ENCODE data around the gene HPS4.

Gene HPS4

DNA sequence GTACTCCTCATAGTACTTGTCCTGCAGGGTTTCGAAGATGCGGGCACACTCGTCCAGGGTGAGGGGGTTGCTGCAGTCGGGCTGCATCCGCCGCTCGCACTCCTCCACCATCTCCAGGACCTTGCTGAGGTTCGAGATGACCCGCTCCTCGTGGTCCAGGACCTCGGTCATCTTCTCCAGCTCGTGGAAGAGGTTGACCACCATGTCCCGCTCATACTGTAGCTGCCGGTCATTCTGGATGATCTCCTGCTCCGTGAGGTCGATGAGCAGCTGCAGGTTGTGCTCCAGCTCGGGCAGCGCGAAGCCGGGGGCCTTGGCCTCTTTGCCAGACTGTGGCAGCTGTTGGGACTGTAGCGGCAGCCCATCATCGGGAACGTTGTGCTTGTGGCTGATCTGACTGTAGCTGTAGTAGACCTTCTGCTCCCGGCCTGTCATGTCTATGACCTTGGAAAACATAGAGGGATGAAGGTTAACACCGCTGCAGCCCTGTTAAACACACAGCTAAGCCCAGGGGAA, 15.7 kb upstream of the HPS4 start:
- DNase-seq (ENCODE audit: low read depth in 1 of 2, low spot score in 1 of 2) = no peak

DNA sequence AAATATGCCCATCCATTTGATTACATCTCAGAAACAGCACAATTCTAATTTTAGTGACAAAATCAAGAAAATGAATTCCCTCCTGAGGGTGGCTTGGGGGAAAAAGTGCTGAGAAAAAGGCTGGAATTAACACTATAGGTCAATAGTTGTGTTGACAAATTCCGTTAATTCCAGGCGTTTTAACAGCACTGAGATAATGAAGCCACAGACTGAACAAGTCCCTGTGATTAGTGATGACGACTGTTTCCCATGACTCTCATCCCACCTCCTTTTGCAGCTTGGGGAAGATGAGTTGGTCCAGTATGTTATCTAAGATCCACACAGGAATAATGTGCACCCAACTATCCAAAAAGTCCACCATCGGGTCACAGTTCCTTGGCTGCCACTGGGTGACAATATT, 12.9 kb upstream of the HPS4 start:
- no peak for DNase-seq (ENCODE audit: low read depth in 1 of 2, low spot score in 1 of 2)

DNA sequence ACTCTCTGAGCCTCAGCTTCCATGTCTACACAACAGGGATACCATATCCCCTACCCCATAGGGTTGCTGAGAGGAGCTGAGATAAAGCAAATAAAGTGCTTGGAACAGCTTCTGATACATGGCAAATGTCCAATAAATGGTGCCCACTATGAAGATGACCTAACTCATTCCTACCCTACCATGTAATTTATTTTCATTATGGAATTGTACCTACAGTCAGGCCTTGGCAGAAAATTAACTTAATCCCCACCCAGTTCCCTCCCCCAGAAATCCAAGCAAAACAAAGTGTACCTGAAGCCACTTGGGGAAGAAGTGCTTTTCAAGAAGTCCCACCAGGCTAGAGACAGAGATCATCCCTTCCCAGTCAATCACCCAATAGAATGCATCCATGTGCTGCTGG, 10.9 kb upstream of the HPS4 start:
- DNase-seq (ENCODE audit: low read depth in 1 of 2, low spot score in 1 of 2) = no peak

DNA sequence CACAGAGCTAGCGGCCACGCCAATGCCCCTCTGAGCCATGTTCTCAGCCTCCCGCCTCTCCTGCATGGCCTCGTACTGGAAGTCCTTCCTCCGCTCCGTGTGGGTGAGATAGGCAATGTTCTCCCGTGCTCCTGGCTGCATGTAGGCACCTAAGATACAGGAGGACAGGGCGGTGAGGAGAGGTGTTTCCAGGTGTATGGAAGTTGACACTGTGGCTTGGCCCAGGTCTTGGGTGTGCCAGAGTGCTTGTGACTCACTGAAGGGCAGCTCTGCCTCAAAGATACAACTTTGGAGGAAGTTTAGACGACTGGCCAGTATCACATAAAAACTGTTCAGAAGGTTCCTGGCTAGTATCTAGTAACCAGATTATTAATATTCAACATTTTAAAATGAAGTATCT, 8.6 kb upstream of the HPS4 start:
- no peak for DNase-seq (ENCODE audit: low read depth in 1 of 2, low spot score in 1 of 2)

DNA sequence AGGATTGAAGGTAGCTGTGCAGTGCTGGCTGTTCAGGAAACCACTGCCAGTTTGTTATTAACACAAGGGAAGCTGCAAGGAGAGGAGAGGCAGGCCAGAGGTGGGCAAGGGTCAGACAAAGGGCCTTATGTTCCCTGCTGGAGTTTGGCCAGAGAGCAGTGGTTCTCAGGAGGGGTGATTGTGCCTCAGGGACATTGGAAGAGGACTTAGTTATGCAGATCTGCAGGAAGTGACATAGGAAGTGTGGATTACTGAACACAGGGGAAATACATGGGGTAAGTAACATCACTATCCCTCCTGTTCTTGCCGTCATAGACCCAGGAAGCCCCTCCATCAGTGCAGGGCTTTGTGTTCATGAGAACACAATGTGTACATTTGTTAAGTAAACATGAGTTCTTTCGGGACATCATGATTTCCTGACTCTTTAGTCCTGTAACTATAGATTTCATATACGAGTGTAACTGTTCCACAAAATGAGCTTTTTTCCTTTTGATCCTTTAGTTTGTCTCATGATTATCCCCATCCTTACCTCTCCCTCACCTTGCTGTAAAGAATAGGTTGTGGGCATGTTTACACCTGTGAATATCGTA, 6.0 kb upstream of the HPS4 start:
- no peak for DNase-seq (ENCODE audit: low read depth in 1 of 2, low spot score in 1 of 2)

DNA sequence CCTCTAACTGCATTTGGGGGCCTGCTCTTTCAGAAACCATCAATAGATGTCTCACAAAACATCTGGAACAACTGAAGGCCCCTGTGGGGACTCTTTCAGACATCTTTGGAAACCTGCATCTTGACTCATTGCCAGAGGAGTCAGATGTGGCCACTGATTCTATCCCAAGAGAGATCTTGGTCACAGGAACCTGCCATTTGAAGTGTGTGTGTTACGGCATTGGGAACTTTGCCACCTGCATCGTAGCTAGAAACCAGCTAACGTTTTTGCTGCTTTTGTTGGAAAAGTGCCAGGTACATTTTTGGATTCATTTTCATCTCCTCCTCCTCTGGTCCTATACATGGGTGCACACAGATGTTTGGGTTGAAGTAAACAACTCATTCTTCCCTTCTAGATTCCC, 4.4 kb upstream of the HPS4 start:
- no peak for DNase-seq (ENCODE audit: low read depth in 1 of 2, low spot score in 1 of 2)

DNA sequence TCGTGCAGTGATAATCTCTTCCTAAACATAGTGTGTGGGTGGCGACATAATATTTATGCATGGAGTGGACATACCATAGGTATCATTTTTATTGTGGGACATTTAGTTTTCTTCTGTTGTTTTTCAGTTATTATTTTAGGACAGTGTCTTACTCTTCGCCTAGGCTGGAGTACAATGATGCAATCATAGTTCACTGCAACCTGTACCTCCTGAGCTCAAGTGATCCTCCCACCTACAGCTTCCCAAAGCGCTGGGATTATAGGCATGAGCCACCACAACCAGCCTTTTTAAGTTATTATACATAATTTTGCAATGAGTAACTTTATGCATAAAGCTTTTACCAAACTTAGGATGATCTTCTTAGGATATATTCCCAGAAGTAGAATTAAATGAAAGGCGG, 2.8 kb upstream of the HPS4 start:
- no peak for DNase-seq (ENCODE audit: low read depth in 1 of 2, low spot score in 1 of 2)

DNA sequence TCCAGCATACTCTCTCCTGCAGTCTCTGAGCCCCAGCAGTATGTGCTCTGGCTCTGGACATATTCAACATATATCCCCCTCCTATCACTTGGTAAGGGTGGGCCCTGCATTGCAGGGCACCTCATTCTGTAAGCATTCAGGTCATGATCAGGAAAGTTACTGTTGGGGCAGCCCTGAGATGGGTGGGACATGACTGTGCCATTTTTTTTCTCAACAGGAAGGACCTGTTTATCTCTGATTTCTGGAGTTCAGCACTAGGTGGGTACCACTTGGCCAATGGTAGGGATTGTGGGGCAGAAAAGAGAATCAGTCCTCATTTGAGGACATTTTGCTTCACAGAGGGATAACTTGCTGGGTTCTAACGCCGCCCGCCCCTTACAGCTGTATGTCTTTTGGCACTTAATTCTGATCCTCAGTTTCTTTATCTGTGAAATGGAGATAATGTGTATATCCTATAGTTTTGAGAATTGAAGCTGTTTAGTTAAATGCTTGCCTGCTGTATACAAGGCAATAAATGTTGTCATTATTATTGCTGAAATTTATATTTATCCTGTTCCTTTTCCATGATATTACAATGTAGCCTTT, 2.3 kb upstream of the HPS4 start:
- DNase-seq (ENCODE audit: low read depth in 1 of 2, low spot score in 1 of 2) = no peak

DNA sequence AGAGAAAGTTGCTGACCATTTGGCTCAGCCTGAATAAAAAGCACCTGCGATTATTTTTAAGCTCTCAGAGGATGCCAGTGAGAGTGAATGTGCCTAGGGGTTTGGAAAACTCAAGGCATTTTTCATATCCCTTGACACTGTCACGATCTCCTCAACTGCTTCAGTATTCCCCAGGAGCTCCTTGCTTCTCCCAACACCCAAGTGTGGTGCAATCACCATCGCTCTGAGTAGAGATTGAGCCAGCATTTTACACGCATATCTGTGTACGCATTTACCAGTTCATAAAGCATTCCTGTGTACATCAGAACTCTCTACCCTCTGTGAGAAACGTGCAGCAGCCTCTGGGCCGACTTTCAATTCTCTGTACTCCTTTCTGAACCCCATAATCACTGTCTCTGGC, 1.4 kb upstream of the HPS4 start:
- DNase-seq (ENCODE audit: low read depth in 1 of 2, low spot score in 1 of 2) = no peak

DNA sequence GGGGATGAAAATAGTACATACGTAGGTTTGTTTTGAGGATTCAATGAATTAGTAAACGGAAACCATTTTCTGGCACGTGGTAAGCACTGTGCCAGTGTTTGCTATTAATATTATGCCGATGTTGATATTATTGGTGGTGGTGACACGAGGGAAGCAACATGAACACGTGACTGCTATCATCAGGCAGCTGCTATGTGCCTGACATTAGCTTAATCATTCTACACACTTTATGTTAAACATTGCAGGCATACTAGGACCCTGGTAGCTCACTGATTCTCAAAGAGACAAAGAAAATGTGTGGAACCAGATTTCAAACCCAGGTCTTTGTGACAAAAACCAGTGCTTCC, 750 bp upstream of the HPS4 start:
- no peak for DNase-seq (ENCODE audit: low read depth in 1 of 2, low spot score in 1 of 2)

DNA sequence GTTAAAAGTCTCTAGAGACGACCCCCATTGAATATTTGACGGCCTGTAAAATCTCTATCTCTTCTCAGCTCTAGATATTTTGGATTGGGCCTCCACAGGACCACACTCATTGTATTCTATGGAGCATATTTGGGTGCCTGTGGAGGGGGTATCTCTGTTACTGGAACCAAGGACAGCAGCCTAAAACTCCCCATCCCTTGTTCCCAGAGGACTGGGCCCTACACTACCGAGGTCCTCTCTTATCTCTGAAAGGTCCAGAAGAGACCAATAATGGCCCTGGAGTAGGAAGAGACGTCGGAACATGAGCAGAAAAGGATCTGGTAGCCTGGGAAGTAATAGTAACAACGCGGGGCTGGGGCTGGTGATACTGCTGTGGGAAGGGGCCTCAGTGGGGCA, 542 bp downstream of the HPS4 start:
- no peak for DNase-seq (ENCODE audit: low read depth in 1 of 2, low spot score in 1 of 2)

DNA sequence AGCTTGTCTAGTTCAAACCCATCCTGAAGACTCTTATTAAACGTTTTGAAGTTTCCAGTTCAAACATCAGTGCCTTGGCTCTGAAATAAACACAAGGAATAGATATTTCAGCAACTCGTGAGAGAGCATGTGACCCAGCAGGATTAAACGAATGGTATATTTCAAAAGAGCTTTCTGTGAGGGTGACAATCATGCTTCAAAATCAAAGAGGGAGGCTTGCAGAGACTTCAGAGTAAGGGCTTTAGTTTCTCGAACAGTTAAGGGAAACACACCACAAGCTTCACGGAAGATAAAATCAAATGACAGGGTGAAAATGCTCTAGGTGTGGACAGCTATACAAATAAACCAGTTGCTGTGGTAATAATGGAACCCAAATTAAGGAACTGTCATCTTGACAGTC, 1.4 kb downstream of the HPS4 start:
- DNase-seq (ENCODE audit: low read depth in 1 of 2, low spot score in 1 of 2) = no peak

DNA sequence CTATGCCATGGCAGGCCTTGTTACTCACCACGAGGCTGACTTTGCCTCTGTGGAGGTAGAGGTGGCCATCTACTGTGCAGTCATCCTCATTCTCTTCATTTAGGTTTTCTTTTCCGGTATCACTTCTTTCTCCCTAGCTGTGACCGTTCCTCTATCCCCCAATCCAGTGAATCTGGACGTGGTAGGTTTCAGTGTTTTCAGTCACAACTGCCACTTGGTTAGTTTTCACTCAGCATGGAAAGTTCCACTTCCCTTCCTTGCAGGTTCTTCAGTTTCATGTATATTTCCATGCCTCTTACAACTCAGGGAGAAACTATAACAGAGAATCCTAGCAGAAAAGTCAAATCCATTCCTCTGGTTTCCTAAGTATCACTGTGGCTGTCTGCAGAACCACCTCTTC, 1.9 kb downstream of the HPS4 start:
- no peak for DNase-seq (ENCODE audit: low read depth in 1 of 2, low spot score in 1 of 2)

DNA sequence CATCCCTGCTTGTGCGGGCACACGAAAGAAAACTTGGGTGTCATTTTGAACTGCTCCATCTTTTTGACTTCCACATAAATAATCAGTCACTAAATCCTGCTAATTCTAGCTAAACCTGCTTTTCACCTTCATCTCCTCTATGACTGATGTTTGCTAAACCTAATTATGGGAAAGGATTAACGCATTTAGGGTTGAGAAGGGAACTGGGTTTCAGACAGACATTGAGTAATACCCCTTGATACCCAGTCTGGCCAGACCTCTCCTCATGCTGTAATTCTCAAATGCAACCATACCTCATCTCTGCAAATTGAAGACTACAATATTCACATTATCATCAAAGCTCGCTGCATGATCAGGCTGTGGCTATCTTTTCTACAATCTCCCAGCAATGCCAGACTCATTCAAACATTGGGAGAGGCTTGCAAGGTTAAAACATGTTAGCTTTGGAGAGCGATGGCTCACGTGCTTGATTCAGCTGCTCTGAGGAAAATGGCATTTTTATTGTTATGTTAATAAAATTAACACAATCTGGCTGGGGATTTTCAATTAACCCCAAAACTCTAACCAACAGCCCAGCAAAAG, 2.4 kb downstream of the HPS4 start:
- DNase-seq (ENCODE audit: low read depth in 1 of 2, low spot score in 1 of 2) = no peak

DNA sequence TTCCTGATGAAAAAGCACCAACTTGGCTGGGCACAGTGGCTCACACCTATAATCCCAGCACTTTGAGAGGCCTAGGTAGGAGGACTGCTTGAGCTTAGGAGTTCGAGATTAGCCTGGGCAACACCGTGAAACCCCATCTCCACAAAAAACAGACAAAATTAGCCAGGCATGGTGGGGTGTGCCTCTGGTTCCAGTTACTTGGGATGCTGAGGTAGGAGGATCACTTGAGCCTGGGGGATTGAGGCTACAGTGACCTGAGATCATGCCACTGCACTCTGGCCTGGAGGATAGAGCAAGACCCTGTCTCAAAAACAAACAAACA, 3.0 kb downstream of the HPS4 start:
- DNase-seq (ENCODE audit: low read depth in 1 of 2, low spot score in 1 of 2) = no peak

DNA sequence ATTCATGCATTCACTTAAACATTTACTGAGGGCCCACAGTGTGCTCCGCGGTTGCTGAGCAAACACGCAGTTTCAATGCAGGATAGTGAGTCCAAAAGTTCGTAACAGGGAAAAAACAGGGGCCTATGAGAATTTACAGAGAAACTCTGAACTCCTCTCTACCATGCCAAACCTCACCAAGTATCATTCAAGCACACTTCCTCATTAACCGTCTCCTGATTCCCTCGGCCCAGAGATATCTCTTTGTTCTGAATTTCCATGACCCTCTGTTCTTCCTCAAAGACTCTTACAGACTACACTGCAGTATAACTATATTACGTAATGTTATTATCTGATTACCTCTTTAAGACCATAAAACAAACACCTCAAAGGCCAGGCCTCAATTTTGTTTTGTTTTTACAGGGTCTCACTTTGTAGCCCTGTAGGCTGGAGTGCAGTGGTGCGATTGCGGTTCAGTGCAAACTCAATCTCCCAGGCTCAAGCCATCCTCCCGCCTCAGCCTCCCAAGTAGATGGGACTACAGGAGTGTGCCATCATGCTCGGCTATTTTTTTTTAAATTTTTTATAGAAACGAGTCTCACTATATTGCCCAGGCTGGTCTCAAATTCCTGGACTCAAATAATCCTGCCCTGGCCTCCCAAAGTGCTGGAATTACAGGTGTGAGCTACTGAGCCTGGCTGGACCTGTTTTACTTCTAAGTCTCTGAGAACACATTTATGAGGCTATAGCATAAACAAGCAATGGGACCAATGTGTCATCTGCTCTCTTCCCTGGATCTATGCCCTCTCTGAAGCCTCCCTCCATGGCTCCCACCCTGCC, 3.6 kb downstream of the HPS4 start:
- DNase-seq (ENCODE audit: low read depth in 1 of 2, low spot score in 1 of 2) = no peak

DNA sequence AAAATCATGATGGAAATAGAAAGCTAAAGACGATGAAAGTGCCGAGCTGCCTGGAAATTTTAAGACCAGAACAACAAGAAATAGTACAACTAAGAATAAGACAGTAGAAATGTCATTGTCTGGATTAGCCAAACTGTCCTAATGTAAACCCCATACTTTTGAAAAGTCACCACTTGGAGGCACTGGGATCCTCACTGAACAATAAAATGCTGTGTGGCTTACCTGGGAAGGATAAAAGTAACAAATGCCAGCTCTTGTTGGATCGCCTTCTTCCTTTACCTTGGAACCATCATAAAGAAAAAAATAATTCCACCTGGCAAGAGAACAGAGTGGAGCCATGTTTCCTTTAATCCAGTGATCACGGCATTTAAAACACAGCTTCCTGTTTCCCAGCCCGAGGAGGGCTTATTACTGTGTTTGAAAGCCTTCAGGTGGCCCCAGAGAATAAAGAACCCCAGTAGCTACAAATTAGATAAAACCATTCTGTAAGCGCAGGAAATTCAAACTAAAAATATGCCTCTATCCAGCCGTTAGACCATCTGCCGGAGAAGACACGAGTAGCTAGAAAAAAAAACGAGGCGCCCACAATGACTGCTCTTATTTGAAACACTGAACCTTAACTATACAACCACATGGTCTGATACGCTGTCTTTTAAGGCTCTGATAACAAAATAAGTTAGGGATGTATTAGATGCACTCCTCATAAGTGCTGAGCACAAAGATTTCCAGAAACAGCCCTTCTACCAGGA, 4.4 kb downstream of the HPS4 start:
- no peak for DNase-seq (ENCODE audit: low read depth in 1 of 2, low spot score in 1 of 2)

DNA sequence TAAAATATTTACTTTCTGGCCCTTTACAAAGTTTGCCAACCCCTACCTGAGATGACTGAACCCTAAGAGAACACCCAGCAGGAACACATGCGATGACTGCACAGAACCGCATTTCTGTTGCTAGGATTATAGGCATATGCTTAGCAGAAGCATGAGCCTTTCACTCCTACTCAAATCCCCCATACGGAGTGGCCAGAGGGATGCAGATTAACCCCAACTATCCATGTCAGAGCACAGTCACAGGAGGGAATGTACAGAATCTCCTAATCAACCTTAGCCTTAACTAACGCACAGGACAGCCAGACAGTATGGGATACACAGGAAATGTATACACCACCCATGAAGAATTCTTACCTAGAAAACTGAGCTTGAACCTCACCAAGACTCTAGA, 6.2 kb downstream of the HPS4 start:
- no peak for DNase-seq (ENCODE audit: low read depth in 1 of 2, low spot score in 1 of 2)

DNA sequence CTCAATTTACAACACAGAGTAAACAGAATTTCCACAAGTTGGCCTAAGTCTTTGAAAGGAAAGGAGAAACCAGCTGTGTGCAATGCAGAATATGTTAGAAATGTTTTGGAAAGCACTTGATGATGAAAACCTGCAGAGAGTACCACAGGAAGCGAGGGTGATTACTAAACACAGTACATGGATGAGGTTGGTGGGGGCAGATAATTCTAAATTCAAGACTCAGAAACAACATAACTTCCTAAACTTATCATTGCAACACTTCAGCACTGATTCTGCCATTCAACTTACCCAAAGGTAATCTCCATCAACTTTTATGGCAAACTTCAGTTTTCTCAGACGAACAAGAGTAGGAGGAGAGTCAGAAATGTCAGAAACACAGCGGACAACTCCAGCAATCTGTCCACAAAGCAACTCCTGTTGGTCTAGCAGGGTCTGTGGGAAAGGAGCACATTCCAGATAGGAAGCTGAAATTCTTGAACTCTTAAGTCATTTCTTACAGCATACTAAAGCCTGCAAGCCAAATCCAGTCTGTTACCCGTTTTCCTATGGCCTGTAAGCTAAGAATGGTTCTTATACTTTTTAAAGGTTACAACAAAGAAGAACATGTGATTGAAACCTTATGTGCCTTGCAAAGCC, 6.8 kb downstream of the HPS4 start:
- DNase-seq (ENCODE audit: low read depth in 1 of 2, low spot score in 1 of 2) = no peak

DNA sequence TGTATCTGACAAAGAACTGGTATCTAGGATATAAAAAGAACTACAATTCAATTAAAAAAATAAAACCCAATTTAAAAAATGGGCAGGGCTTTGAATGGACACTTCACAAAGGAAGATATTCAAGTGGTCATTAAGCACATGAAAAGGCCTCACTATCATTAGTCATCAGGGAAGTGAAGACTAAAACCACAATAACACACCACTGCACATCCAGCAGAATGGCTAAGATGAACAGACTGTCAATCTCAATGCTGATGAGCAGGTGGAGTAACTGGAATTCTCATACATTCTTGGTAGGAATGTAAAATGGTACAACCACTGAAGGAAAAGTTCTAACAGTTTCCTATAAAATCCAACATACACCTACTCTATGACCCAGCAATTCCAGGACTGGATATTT, 8.9 kb downstream of the HPS4 start:
- DNase-seq (ENCODE audit: low read depth in 1 of 2, low spot score in 1 of 2) = no peak

DNA sequence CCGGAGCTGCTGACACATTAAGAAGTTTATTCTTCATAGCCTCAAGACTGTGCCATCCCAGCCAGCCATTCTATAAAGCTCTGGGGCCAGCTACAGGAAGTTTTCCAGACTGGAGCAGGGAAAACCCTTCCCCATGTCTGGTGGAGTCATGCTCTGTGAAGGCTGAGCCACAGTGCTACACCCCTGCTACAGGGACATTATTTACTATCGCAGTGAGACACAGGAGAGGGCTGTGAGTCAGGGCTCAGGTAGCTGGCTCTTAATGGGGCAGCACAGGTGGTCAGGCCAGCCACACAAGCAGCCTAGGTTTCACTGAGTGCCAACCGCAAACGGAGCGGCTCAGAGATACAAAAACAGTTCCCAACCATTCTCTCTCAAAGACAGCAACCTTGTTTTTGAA, 12.1 kb downstream of the HPS4 start:
- no peak for DNase-seq (ENCODE audit: low read depth in 1 of 2, low spot score in 1 of 2)
